Ovary (tissue), 9 donors: ENCODE measurements around the gene NAT14. TPM values are rescaled to one million over a fixed set of nuclear protein-coding genes. Genes with fewer than 3 reads are reported as not detected.

Experiments used
- DNase-seq, 5 donors: peaks; one replicate each; pipeline ENCODE4 v3.0.0-alpha.2; 2019 to 2020
- H3K27ac ChIP-seq, 2 donors: fragments of 200-600 bp; one replicate each; pipeline versions ENCODE4 v1.5.1 to v1.8.0; 2019 to 2022
- H3K27me3 ChIP-seq: fragments of 200-600 bp; one replicate; pipeline ENCODE4 v1.8.0; 2022
- H3K36me3 ChIP-seq: fragments of 200-600 bp; sonication (generic); one replicate; pipeline ENCODE4 v1.5.1; 2019
- H3K4me1 ChIP-seq: one replicate; pipeline ENCODE4 v1.8.1; 2013; ENCODE audit warnings: mild to moderate bottlenecking, moderate library complexity; ENCODE audit not compliant: insufficient read depth
- H3K4me3 ChIP-seq: fragments of 200-600 bp; sonication (generic); one replicate; pipeline ENCODE4 v1.5.1; 2017
- H3K9me3 ChIP-seq, 2 donors: fragments of 200-600 bp in 1 of 2; sonication (generic) in 1 of 2; one replicate each; pipeline versions ENCODE4 v1.5.1 to v1.8.1; 2013 to 2019; ENCODE audit warnings: mild to moderate bottlenecking in 1 of 2, moderate library complexity in 1 of 2
- EP300 ChIP-seq: sonication (generic); formaldehyde crosslinking; IDR thresholded peaks from one replicate; pipeline ENCODE4 v1.6.1; 2017; ENCODE audit warnings: antibody characterized with exemption
- POLR2A ChIP-seq: fragments of 450-650 bp; IDR thresholded peaks from one replicate; pipeline ENCODE4 v1.6.1; 2017; ENCODE audit warnings: antibody characterized with exemption, mild to moderate bottlenecking, moderate library complexity
- WGBS, 3 donors: extraction: QIAGEN DNeasy Blood & Tissue Kit in 1 of 3; methylation state at CpG; one replicate each; pipeline versions ENCODE4 v1.1.5 to v1.1.7; 2013 to 2017; 5-methylcytosine and 5-hydroxymethylcytosine counted together
- intact Hi-C, 4 donors: fragments of 100-400 bp; cut with DNase I; formaldehyde crosslinking; loops; one replicate each; pipeline versions ENCODE4 v1.11.0 to v1.15.1; 2022 to 2023
- polyA plus RNA-seq, 2 donors: library from polyadenylated mRNA; stranded (reverse); fragments of 200-250 nt in 1 of 2; fragments of 350-450 nt in 1 of 2; fragmentation: Illumina TruSeq in 1 of 2; extraction: RNeasy Lipid Tissue Mini Kit (QIAGEN cat#74804) in 1 of 2; gene quantifications; one replicate each; pipeline ENCODE4 v1.2.3, GENCODE V29; 2013 to 2014
- total RNA-seq, 7 donors: library from RNA; depleted of rRNA in 2 of 7; stranded (reverse); fragments of >200 nt in 2 of 7; fragmentation: NEBNext Ultra II Directional in 3 of 7; extraction: Animal tissue kit (Norgen Biotek cat#: 25700) in 3 of 7; gene quantifications; one replicate each; pipeline versions ENCODE4 v1.1.0 to v1.2.4, GENCODE V29; 2016 to 2023
- TF ChIP-seq, protein P1 (sequence below), 3 donors: fragments of 450-650 bp in 2 of 3; fragments of 200-600 bp in 1 of 3; IDR thresholded peaks; one replicate each; pipeline versions ENCODE4 v1.5.1 to v1.8.0; 2016 to 2022; ENCODE audit warnings: antibody characterized with exemption in 3 of 3, mild to moderate bottlenecking in 1 of 3
- donor health status: DM: no; HTN: no; CAD: no; lungs with moderate emphysema.
- donor health status: DM: no; HTN: no; CAD: no.
- donor health status: Bipolar disorder and iron deficiency.
- donor health status: DM: yes; HTN: yes; CAD: no.
- donor health status: DM: no; HTN: no; CAD: no.
- donor health status: DM: yes; HTN: yes; CAD: no.

NAT14 gene
- total and polyA plus RNA-seq, 9 donors = 3.2 to 40.4 (median 23.5) TPM

DNA sequence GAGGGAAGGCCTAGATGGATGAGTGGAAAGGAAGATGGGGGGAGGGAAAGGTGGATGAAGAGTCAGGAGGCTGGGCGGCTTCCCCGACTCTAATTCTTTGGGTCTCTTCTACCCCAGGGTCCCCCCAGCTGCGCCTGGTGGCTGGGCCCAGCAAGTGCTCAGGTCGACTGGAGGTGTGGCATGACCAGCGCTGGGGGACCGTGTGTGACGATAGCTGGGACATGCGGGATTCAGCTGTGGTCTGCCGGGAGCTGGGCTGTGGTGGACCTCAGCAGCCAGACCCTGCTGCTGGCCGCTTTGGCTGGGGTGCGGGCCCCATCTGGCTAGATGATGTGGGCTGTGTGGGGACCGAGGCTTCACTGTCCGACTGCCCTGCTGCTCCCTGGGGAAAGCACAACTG lies 12.8 kb downstream of the NAT14 start:
- H3K4me1 ChIP-seq = peaks cover 8% of the 10 kb centered on the region
- no peaks in the 10 kb centered on the region for H3K27me3 ChIP-seq
- H3K9me3 ChIP-seq = no peaks in the 10 kb centered on the region
- TF ChIP-seq, protein P1, sequence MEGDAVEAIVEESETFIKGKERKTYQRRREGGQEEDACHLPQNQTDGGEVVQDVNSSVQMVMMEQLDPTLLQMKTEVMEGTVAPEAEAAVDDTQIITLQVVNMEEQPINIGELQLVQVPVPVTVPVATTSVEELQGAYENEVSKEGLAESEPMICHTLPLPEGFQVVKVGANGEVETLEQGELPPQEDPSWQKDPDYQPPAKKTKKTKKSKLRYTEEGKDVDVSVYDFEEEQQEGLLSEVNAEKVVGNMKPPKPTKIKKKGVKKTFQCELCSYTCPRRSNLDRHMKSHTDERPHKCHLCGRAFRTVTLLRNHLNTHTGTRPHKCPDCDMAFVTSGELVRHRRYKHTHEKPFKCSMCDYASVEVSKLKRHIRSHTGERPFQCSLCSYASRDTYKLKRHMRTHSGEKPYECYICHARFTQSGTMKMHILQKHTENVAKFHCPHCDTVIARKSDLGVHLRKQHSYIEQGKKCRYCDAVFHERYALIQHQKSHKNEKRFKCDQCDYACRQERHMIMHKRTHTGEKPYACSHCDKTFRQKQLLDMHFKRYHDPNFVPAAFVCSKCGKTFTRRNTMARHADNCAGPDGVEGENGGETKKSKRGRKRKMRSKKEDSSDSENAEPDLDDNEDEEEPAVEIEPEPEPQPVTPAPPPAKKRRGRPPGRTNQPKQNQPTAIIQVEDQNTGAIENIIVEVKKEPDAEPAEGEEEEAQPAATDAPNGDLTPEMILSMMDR (IDR thresholded peaks at IDR 0.05) = no peak
- no peak for TF ChIP-seq POLR2A
- TF ChIP-seq EP300 = no peak
- no peak overlapping the region for H3K27ac ChIP-seq
- H3K36me3 ChIP-seq = no peaks in the 10 kb centered on the region
- no peak for DNase-seq
- H3K4me3 ChIP-seq = no peak overlapping the region
- intact Hi-C loops = no loop called here
- 83 to 88% (median 87%) methylated on average over 13 of the region's 13 CpGs for WGBS, 3 donors

GRCh38 chr19:55498246-55498840 lies 13.4 kb downstream of the NAT14 start:
- Histone ChIP-seq H3K4me3 (no peak overlapping the region), H3K27me3 (no peaks in the 10 kb centered on the region), H3K9me3 (no peaks in the 10 kb centered on the region), H3K36me3 (no peaks in the 10 kb centered on the region), H3K27ac (no peak overlapping the region), H3K4me1 (peaks cover 4% of the 10 kb centered on the region)
- DNase-seq = no peak
- intact Hi-C loops = no loop called here
- WGBS, 3 donors = 30 to 68% (median 61%) methylated on average over 1 to 2 of the region's 2 CpGs
- TF ChIP-seq POLR2A (no peak), EP300 (no peak)

GRCh38 chr19:55500368-55500952 lies 15.5 kb downstream of the NAT14 start:
- WGBS, 3 donors = 91 to 94% (median 93%) methylated on average over 26 of the region's 26 CpGs
- Histone ChIP-seq H3K27ac (no peak overlapping the region), H3K4me1 (no peaks in the 10 kb centered on the region), H3K9me3 (no peaks in the 10 kb centered on the region), H3K27me3 (no peaks in the 10 kb centered on the region), H3K4me3 (no peak overlapping the region), H3K36me3 (no peaks in the 10 kb centered on the region)
- peak in 1 of 5 donors; percentile 37 for DNase-seq
- intact Hi-C loops = loop anchor here (5.0 to 10.0 kb wide), 7 partner anchors 33 to 356 kb away; partner anchors contain the start of genes TNNT1 (in 2 of the 4), BRSK1 (in 1 of the 4), C19orf85 (in 1 of the 4) and HSPBP1 (in 1 of the 4)
- TF ChIP-seq POLR2A (no peak), EP300 (no peak)
- TF ChIP-seq, protein P1 (IDR thresholded peaks at IDR 0.05) = no peak

- Histone ChIP-seq H3K9me3 (no peaks in the 10 kb centered on the region), H3K36me3 (no peaks in the 10 kb centered on the region), H3K4me1 (no peaks in the 10 kb centered on the region), H3K27me3 (no peaks in the 10 kb centered on the region), H3K27ac (no peak overlapping the region), H3K4me3 (no peak overlapping the region)
- TF ChIP-seq, protein P1 (IDR thresholded peaks at IDR 0.05) = no peak
- TF ChIP-seq EP300 (no peak), POLR2A (no peak)
- DNase-seq = no peak
- intact Hi-C loops = loop anchor here (5.0 to 10.0 kb wide), 7 partner anchors 35 to 358 kb away; partner anchors contain the start of genes TNNT1 (in 2 of the 4), BRSK1 (in 1 of the 4), C19orf85 (in 1 of the 4) and HSPBP1 (in 1 of the 4)
- 92 to 94% (median 93%) methylated on average over 9 of the region's 9 CpGs for WGBS, 3 donors
Measured at GRCh38 chr19:55502197-55502952, 17.4 kb downstream of the NAT14 start.
